Ovary (tissue), 3 donors: ENCODE measurements around the gene PADI6.

Experiments
- CTCF ChIP-seq, 3 donors: fragments of 450-650 bp in 2 of 3; fragments of 200-600 bp in 1 of 3; IDR thresholded peaks; one replicate each; pipeline versions ENCODE4 v1.5.1 to v1.8.0; 2016 to 2022; ENCODE audit warnings: antibody characterized with exemption in 3 of 3, mild to moderate bottlenecking in 1 of 3
- EP300 ChIP-seq: sonication (generic); formaldehyde crosslinking; IDR thresholded peaks from one replicate; pipeline ENCODE4 v1.6.1; 2017; ENCODE audit warnings: antibody characterized with exemption
- POLR2A ChIP-seq: fragments of 450-650 bp; IDR thresholded peaks from one replicate; pipeline ENCODE4 v1.6.1; 2017; ENCODE audit warnings: antibody characterized with exemption, mild to moderate bottlenecking, moderate library complexity
- donor health status: DM: no; HTN: no; CAD: no.

GRCh38 chr1:17437260-17437579 is 65.2 kb downstream of the PADI6 start:
- TF ChIP-seq CTCF (IDR thresholded peaks at IDR 0.05) (no peak), POLR2A (no peak), EP300 (no peak)
